Measurements from ENCODE around the gene ID3.
"Not testable (repeated sequence)": the region's sequence is repeated elsewhere in the genome, so short reads cannot be mapped to it uniquely, and the experiment has no call there.

Gene ID3

GRCh38 chr1:23546897-23547584, 12.3 kb downstream of the ID3 start:
- no peak for FAIRE-seq

- FAIRE-seq, result no peak
Measured at GRCh38 chr1:23545851-23546250, 13.4 kb downstream of the ID3 start.

- peak; percentile 4 for FAIRE-seq
Measured at GRCh38 chr1:23544444-23545389, 14.6 kb downstream of the ID3 start.

- no peak for FAIRE-seq
Measured at GRCh38 chr1:23543707-23544443, 15.4 kb downstream of the ID3 start.

- not testable (repeated sequence) for FAIRE-seq
Measured at GRCh38 chr1:23542940-23543339, 16.4 kb downstream of the ID3 start.

- FAIRE-seq, result no peak
Measured at GRCh38 chr1:23539698-23540266, 19.5 kb downstream of the ID3 start.

GRCh38 chr1:23537296-23537973, 21.9 kb downstream of the ID3 start:
- no peak for FAIRE-seq

- no peak for FAIRE-seq
Measured at GRCh38 chr1:23533246-23534023, 25.9 kb downstream of the ID3 start.

GRCh38 chr1:23531562-23532094, 27.7 kb downstream of the ID3 start:
- no peak for FAIRE-seq

GRCh38 chr1:23530747-23531561, 28.3 kb downstream of the ID3 start, which contains the start of gene E2F2:
Gene E2F2, minus strand, starts transcription at chr1:23531233. Its CDS starts 440 bp downstream, at chr1:23530793.
- no peak for FAIRE-seq

- no peak for FAIRE-seq
Measured at GRCh38 chr1:23530087-23530746, 29.1 kb downstream of the ID3 start.

- no peak for FAIRE-seq
Measured at GRCh38 chr1:23529146-23530086, 29.9 kb downstream of the ID3 start.

- FAIRE-seq, result no peak
Measured at GRCh38 chr1:23528250-23528978, 30.9 kb downstream of the ID3 start.

- FAIRE-seq, result no peak
Measured at GRCh38 chr1:23527900-23528249, 31.4 kb downstream of the ID3 start.

GRCh38 chr1:23527366-23527765, 31.9 kb downstream of the ID3 start:
- no peak for FAIRE-seq

- FAIRE-seq, result no peak
Measured at GRCh38 chr1:23526329-23527041, 32.8 kb downstream of the ID3 start.

Data from endometrium (tissue), 2 donors.